Astrocyte (in vitro differentiated cells and primary cell): ENCODE data around the gene CALCOCO1. TPM values are rescaled to one million over a fixed set of nuclear protein-coding genes. Genes with fewer than 3 reads are reported as not detected.

Experiments
- DNase-seq: peaks from one replicate; pipeline ENCODE4 v3.0.0-alpha.2; 2010; ENCODE audit warnings: low read depth
- FAIRE-seq: peaks from 2 replicates; lab custom pipeline; 2011; peaks lifted over from hg19 to GRCh38; lab: Jason Lieb, UNC
- H2AFZ ChIP-seq: 2 replicates; pipeline ENCODE4 v1.6.0; 2012; ENCODE audit warnings: low read depth, low read length, inconsistent platforms
- H3K27ac ChIP-seq: 2 replicates; pipeline ENCODE4 v1.5.1; 2011; ENCODE audit warnings: low read depth, low read length, inconsistent platforms
- H3K27me3 ChIP-seq: 2 replicates; pipeline ENCODE4 v1.6.0; 2011; ENCODE audit warnings: low read length, inconsistent platforms; ENCODE audit not compliant: insufficient read depth
- H3K36me3 ChIP-seq: 2 replicates; pipeline ENCODE4 v1.5.1; 2011; ENCODE audit warnings: low read length, inconsistent platforms; ENCODE audit not compliant: insufficient read depth
- H3K4me1 ChIP-seq: 2 replicates; pipeline ENCODE4 v1.5.1; 2011; ENCODE audit warnings: low read length, inconsistent platforms; ENCODE audit not compliant: insufficient read depth
- H3K4me2 ChIP-seq: 2 replicates; pipeline ENCODE4 v1.6.0; 2012; ENCODE audit warnings: low read length, inconsistent platforms
- H3K4me3 ChIP-seq: 2 replicates; pipeline ENCODE4 v1.5.1; 2011; ENCODE audit warnings: low read depth, mild to moderate bottlenecking, low read length, inconsistent platforms; ENCODE audit not compliant: insufficient read depth
- H3K79me2 ChIP-seq: 2 replicates; pipeline ENCODE4 v1.6.0; 2012; ENCODE audit warnings: mild to moderate bottlenecking, low read length, inconsistent platforms; ENCODE audit not compliant: insufficient read depth
- H3K9ac ChIP-seq: 2 replicates; pipeline ENCODE4 v1.6.0; 2012; ENCODE audit warnings: mild to moderate bottlenecking, low read length, inconsistent platforms
- H3K9me3 ChIP-seq: 2 replicates; pipeline ENCODE4 v1.5.1; 2012; ENCODE audit warnings: low read depth, mild to moderate bottlenecking, low read length, inconsistent platforms; ENCODE audit not compliant: insufficient read depth
- H4K20me1 ChIP-seq: 2 replicates; pipeline ENCODE4 v1.6.0; 2012; ENCODE audit warnings: low read length, inconsistent platforms; ENCODE audit not compliant: insufficient read depth
- H3K27ac Mint-ChIP-seq: one replicate; pipeline ENCODE4 v1.8.0; 2021; ENCODE audit warnings: mild to moderate bottlenecking, mixed read lengths; ENCODE audit not compliant: unreplicated experiment
- H3K27me3 Mint-ChIP-seq: one replicate; pipeline ENCODE4 v1.8.0; 2021; ENCODE audit warnings: low read depth, mixed read lengths; ENCODE audit not compliant: unreplicated experiment
- H3K36me3 Mint-ChIP-seq: one replicate; pipeline ENCODE4 v1.8.0; 2021; ENCODE audit warnings: low read depth, mixed read lengths; ENCODE audit not compliant: unreplicated experiment
- H3K4me1 Mint-ChIP-seq: one replicate; pipeline ENCODE4 v1.8.0; 2021; ENCODE audit warnings: low read depth, mixed read lengths; ENCODE audit not compliant: unreplicated experiment
- H3K4me3 Mint-ChIP-seq: one replicate; pipeline ENCODE4 v1.8.0; 2021; ENCODE audit warnings: mild to moderate bottlenecking, moderate library complexity, mixed read lengths; ENCODE audit not compliant: unreplicated experiment
- H3K9me3 Mint-ChIP-seq: one replicate; pipeline ENCODE4 v1.8.0; 2021; ENCODE audit warnings: mild to moderate bottlenecking, mixed read lengths; ENCODE audit not compliant: unreplicated experiment
- EZH2 ChIP-seq: IDR thresholded peaks from 2 replicates; pipeline ENCODE4 v1.6.1; 2012; ENCODE audit warnings: mild to moderate bottlenecking, low read length, inconsistent platforms; ENCODE audit not compliant: insufficient read depth
- total RNA-seq: library from RNA; stranded (reverse); gene quantifications from 2 replicates; pipeline ENCODE4 v1.2.1, GENCODE V29; 2021
- TF ChIP-seq, protein P1 (sequence below): IDR thresholded peaks from 2 replicates; pipeline ENCODE4 v1.5.1; 2011; ENCODE audit warnings: low read depth, mild to moderate bottlenecking, inconsistent platforms, low read length, moderate library complexity; ENCODE audit not compliant: insufficient read depth

The CALCOCO1 gene
- total RNA-seq, 1 donor from 2014 or later: 85.2 TPM

DNA sequence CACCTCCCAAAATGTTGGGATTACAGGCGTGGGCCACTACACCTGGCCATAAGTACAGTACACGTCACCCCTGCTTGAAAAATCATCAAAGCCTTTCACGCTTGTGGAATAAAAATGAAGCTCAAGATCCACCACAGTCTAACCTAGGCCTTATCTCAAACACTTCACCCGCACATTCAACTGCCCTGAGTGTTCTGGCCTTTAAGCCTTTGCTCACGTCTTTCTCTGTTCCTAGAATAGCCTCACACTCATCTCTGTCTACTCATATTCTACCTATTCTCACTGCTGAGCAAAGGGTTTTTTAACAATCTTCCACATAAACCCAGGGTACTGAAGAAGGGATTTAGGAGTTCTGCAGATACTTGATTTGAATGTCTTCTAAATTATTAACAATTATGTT, 9.9 kb downstream of the CALCOCO1 start:
- Histone ChIP-seq H3K9ac (no peak overlapping the region), H3K27me3 (no peaks in the 10 kb centered on the region), H3K79me2 (no peaks in the 10 kb centered on the region), H3K4me2 (no peak overlapping the region), H3K4me1 (no peaks in the 10 kb centered on the region), H3K27ac (no peak overlapping the region), H4K20me1 (peaks cover 2% of the 10 kb centered on the region), H3K36me3 (peaks cover 9% of the 10 kb centered on the region), H3K9me3 (no peaks in the 10 kb centered on the region), H2AFZ (no peak overlapping the region), H3K4me3 (no peak overlapping the region)
- H3K4me1 Mint-ChIP-seq: no peaks in the 10 kb centered on the region
- FAIRE-seq: no peak
- DNase-seq: no peak
- no peak overlapping the region for H3K27ac Mint-ChIP-seq
- no peaks in the 10 kb centered on the region for H3K27me3 Mint-ChIP-seq
- TF ChIP-seq EZH2: no peak
- TF ChIP-seq, protein P1, sequence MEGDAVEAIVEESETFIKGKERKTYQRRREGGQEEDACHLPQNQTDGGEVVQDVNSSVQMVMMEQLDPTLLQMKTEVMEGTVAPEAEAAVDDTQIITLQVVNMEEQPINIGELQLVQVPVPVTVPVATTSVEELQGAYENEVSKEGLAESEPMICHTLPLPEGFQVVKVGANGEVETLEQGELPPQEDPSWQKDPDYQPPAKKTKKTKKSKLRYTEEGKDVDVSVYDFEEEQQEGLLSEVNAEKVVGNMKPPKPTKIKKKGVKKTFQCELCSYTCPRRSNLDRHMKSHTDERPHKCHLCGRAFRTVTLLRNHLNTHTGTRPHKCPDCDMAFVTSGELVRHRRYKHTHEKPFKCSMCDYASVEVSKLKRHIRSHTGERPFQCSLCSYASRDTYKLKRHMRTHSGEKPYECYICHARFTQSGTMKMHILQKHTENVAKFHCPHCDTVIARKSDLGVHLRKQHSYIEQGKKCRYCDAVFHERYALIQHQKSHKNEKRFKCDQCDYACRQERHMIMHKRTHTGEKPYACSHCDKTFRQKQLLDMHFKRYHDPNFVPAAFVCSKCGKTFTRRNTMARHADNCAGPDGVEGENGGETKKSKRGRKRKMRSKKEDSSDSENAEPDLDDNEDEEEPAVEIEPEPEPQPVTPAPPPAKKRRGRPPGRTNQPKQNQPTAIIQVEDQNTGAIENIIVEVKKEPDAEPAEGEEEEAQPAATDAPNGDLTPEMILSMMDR: no peak
- peaks cover 2% of the 10 kb centered on the region for H3K9me3 Mint-ChIP-seq
- H3K4me3 Mint-ChIP-seq: no peak overlapping the region
- H3K36me3 Mint-ChIP-seq: peaks cover 53% of the 10 kb centered on the region

GRCh38 chr12:53714004-53714403, 13.2 kb downstream of the CALCOCO1 start:
- Mint-ChIP-seq H3K4me3 (no peak overlapping the region), H3K27ac (no peak overlapping the region), H3K27me3 (peaks cover 7% of the 10 kb centered on the region), H3K36me3 (peaks cover 46% of the 10 kb centered on the region), H3K4me1 (no peaks in the 10 kb centered on the region), H3K9me3 (peaks cover 4% of the 10 kb centered on the region)
- H3K9ac ChIP-seq: no peak overlapping the region
- no peaks in the 10 kb centered on the region for H3K79me2 ChIP-seq
- H3K4me3 ChIP-seq: no peak overlapping the region
- H3K9me3 ChIP-seq: no peaks in the 10 kb centered on the region
- no peak for TF ChIP-seq EZH2
- TF ChIP-seq, protein P1: no peak
- no peaks in the 10 kb centered on the region for H3K4me1 ChIP-seq
- no peak for DNase-seq
- no peak overlapping the region for H3K4me2 ChIP-seq
- no peak overlapping the region for H2AFZ ChIP-seq
- H3K27me3 ChIP-seq: peaks cover 6% of the 10 kb centered on the region
- H3K36me3 ChIP-seq: peaks cover 4% of the 10 kb centered on the region
- H3K27ac ChIP-seq: no peak overlapping the region
- no peak for FAIRE-seq
- H4K20me1 ChIP-seq: peaks cover 8% of the 10 kb centered on the region

DNA sequence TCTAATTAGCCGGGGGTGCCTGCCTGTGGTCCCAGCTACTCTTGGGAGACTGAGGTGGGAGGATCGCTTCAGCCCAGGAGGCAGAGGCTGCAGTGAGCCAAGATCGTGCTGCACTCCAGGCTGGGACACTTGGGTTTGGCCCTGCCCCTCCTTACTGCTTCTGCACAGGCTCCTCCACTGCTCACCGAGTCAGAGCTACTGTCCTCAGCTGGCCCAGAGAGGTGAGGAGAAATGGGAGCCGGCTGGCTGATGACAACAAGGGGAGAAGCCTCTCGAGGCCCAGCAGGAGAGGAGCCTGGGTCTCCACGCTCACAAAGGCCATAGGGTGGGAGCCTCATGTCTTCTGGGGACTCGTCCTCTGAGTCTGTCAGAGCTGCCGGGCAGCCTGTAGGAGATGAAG, 13.7 kb downstream of the CALCOCO1 start:
- H2AFZ ChIP-seq: no peak overlapping the region
- H3K4me1 ChIP-seq: no peaks in the 10 kb centered on the region
- H3K79me2 ChIP-seq: no peaks in the 10 kb centered on the region
- no peak overlapping the region for H3K27ac ChIP-seq
- H3K4me3 ChIP-seq: no peak overlapping the region
- no peaks in the 10 kb centered on the region for H3K9me3 ChIP-seq
- H3K9me3 Mint-ChIP-seq: peaks cover 4% of the 10 kb centered on the region
- H3K36me3 Mint-ChIP-seq: peaks cover 47% of the 10 kb centered on the region
- no peak for TF ChIP-seq EZH2
- TF ChIP-seq, protein P1: no peak
- peaks cover 4% of the 10 kb centered on the region for H3K36me3 ChIP-seq
- no peak overlapping the region for H3K27ac Mint-ChIP-seq
- H3K27me3 ChIP-seq: peaks cover 11% of the 10 kb centered on the region
- DNase-seq (no peak), FAIRE-seq (no peak)
- no peak overlapping the region for H3K9ac ChIP-seq
- peaks cover 12% of the 10 kb centered on the region for H3K27me3 Mint-ChIP-seq
- H3K4me2 ChIP-seq: no peak overlapping the region
- no peak overlapping the region for H3K4me3 Mint-ChIP-seq
- peaks cover 8% of the 10 kb centered on the region for H4K20me1 ChIP-seq
- H3K4me1 Mint-ChIP-seq: no peaks in the 10 kb centered on the region
